DND-41 (cell line): Measurements from ENCODE around the gene C6orf118.

ENCODE experiments used
- ATAC-seq: fragments of 200-7000 bp; cut with Tn5 transposase; 3 replicates; pipeline ENCODE4 v1.9.1; 2021; ENCODE audit warnings: low read depth; ENCODE audit not compliant: insufficient read depth
- DNase-seq: peaks from one replicate; pipeline ENCODE4 v3.0.0-alpha.2; 2020
- H2AFZ ChIP-seq: 2 replicates; pipeline ENCODE4 v1.6.0; 2012; ENCODE audit warnings: low read depth, low read length
- H3K27ac ChIP-seq: 2 replicates; pipeline ENCODE4 v1.5.1; 2012; ENCODE audit warnings: low read length, inconsistent platforms
- H3K27me3 ChIP-seq: fragments of 200-600 bp; sonication (generic); 2 replicates; pipeline ENCODE4 v1.6.0; 2012; ENCODE audit warnings: low read length, mild to moderate bottlenecking, inconsistent platforms; ENCODE audit not compliant: insufficient read depth, poor library complexity
- H3K36me3 ChIP-seq: 2 replicates; pipeline ENCODE4 v1.5.1; 2012; ENCODE audit warnings: low read length, inconsistent platforms; ENCODE audit not compliant: insufficient read depth
- H3K4me1 ChIP-seq: 2 replicates; pipeline ENCODE4 v1.5.1; 2012; ENCODE audit warnings: mild to moderate bottlenecking, low read length; ENCODE audit not compliant: insufficient read depth
- H3K4me2 ChIP-seq: 2 replicates; pipeline ENCODE4 v1.6.0; 2012; ENCODE audit warnings: mild to moderate bottlenecking, moderate library complexity, low read length, inconsistent platforms; ENCODE audit not compliant: insufficient read depth
- H3K4me3 ChIP-seq, 2 experiments: fragments of 200-600 bp in 1 of 2; shearing (Covaris generic) in 1 of 2; 2 replicates each; pipeline ENCODE4 v1.5.1; 2012 to 2016; ENCODE audit warnings: inconsistent platforms in 2 of 2, low read length in 2 of 2, mild to moderate bottlenecking in 2 of 2, low read depth in 1 of 2, moderate library complexity in 1 of 2
- H3K79me2 ChIP-seq: 2 replicates; pipeline ENCODE4 v1.6.0; 2012; ENCODE audit warnings: low read length, inconsistent platforms; ENCODE audit not compliant: insufficient read depth
- H3K9ac ChIP-seq: 2 replicates; pipeline ENCODE4 v1.6.0; 2012; ENCODE audit warnings: low read depth, mild to moderate bottlenecking, inconsistent platforms, low read length, moderate library complexity
- H3K9me3 ChIP-seq: 2 replicates; pipeline ENCODE4 v1.5.1; 2012; ENCODE audit warnings: low read length, moderate library complexity, mild to moderate bottlenecking, inconsistent platforms; ENCODE audit not compliant: insufficient read depth, severe bottlenecking
- H4K20me1 ChIP-seq: 2 replicates; pipeline ENCODE4 v1.6.0; 2012; ENCODE audit warnings: low read length; ENCODE audit not compliant: insufficient read depth
- CTCF ChIP-seq: IDR thresholded peaks from 2 replicates; pipeline ENCODE4 v1.5.1; 2012; ENCODE audit warnings: borderline replicate concordance, low read length, moderate library complexity, mild to moderate bottlenecking; ENCODE audit not compliant: poor library complexity, severe bottlenecking; ENCODE audit errors: extremely low read depth
- EZH2 ChIP-seq: IDR thresholded peaks from 3 replicates; pipeline ENCODE4 v1.6.1; 2012; ENCODE audit warnings: borderline replicate concordance, low read depth, mild to moderate bottlenecking, moderate library complexity, low read length, inconsistent platforms; ENCODE audit not compliant: severe bottlenecking

C6orf118 gene

GRCh38 chr6:165236326-165236725 lies 73.1 kb downstream of the C6orf118 start:
- ATAC-seq = no peak

GRCh38 chr6:165232731-165233488 lies 76.5 kb downstream of the C6orf118 start:
- no peak overlapping the region for H3K4me2 ChIP-seq
- DNase-seq (peak; percentile 56), ATAC-seq (peak; percentile 70)
- no peaks in the 10 kb centered on the region for H3K27me3 ChIP-seq
- no peak overlapping the region for H3K4me3 ChIP-seq
- peaks cover 18% of the 10 kb centered on the region for H3K9me3 ChIP-seq
- no peaks in the 10 kb centered on the region for H3K79me2 ChIP-seq
- TF ChIP-seq EZH2 (no peak), CTCF (no peak)
- no peaks in the 10 kb centered on the region for H4K20me1 ChIP-seq
- H3K9ac ChIP-seq = no peak overlapping the region
- peak overlapping the region; percentile 57 for H3K27ac ChIP-seq
- peaks cover 24% of the 10 kb centered on the region for H3K4me1 ChIP-seq
- peak overlapping the region; percentile 24 for H2AFZ ChIP-seq
- H3K36me3 ChIP-seq = no peaks in the 10 kb centered on the region

More at GRCh38 chr6:165236326-165236725, 73.1 kb downstream of the C6orf118 start:
- no peak overlapping the region for H3K27ac ChIP-seq
- H4K20me1 ChIP-seq = no peaks in the 10 kb centered on the region
- no peak overlapping the region for H3K9ac ChIP-seq
- no peaks in the 10 kb centered on the region for H3K79me2 ChIP-seq
- no peaks in the 10 kb centered on the region for H3K36me3 ChIP-seq
- no peak overlapping the region for H3K4me3 ChIP-seq
- peaks cover 24% of the 10 kb centered on the region for H3K4me1 ChIP-seq
- TF ChIP-seq CTCF = no peak
- TF ChIP-seq EZH2 = no peak
- no peaks in the 10 kb centered on the region for H3K27me3 ChIP-seq
- no peak overlapping the region for H2AFZ ChIP-seq
- no peak for DNase-seq
- peaks cover 18% of the 10 kb centered on the region for H3K9me3 ChIP-seq
- no peak overlapping the region for H3K4me2 ChIP-seq

- Histone ChIP-seq H3K4me2 (no peak overlapping the region), H3K79me2 (no peaks in the 10 kb centered on the region), H3K36me3 (no peaks in the 10 kb centered on the region), H3K27me3 (no peaks in the 10 kb centered on the region), H3K27ac (0 out of 2 replicates have a peak overlapping the region, but pooled peaks have one; percentile 20), H3K9me3 (peaks cover 12% of the 10 kb centered on the region), H3K9ac (no peak overlapping the region), H4K20me1 (no peaks in the 10 kb centered on the region), H2AFZ (no peak overlapping the region), H3K4me1 (peaks cover 24% of the 10 kb centered on the region), H3K4me3 (no peak overlapping the region)
- TF ChIP-seq CTCF = peak; percentile 78
- no peak for TF ChIP-seq EZH2
- peak; percentile 78 for ATAC-seq
- peak; percentile 62 for DNase-seq
Observed at GRCh38 chr6:165231581-165232561, 77.5 kb downstream of the C6orf118 start.
